Esophagus squamous epithelium (tissue), 4 donors: ENCODE results near the gene MOV10.

Experiments used
- POLR2A ChIP-seq, 4 donors: fragments of 450-650 bp; IDR thresholded peaks; one replicate each; pipeline ENCODE4 v1.6.1; 2017; ENCODE audit warnings: antibody characterized with exemption in 4 of 4, mild to moderate bottlenecking in 4 of 4, moderate library complexity in 3 of 4
- TF ChIP-seq, protein P1 (sequence below), 6 experiments: fragments of 450-650 bp in 4 of 6; fragments of 200-600 bp in 2 of 6; sonication (generic) in 2 of 6; IDR thresholded peaks; one replicate each; pipeline ENCODE4 v1.5.1; 2016 to 2019; ENCODE audit warnings: antibody characterized with exemption in 6 of 6, mild to moderate bottlenecking in 4 of 6, moderate library complexity in 4 of 6

GRCh38 chr1:112714313-112715263, 40.1 kb downstream of the MOV10 start:
- TF ChIP-seq, protein P1, sequence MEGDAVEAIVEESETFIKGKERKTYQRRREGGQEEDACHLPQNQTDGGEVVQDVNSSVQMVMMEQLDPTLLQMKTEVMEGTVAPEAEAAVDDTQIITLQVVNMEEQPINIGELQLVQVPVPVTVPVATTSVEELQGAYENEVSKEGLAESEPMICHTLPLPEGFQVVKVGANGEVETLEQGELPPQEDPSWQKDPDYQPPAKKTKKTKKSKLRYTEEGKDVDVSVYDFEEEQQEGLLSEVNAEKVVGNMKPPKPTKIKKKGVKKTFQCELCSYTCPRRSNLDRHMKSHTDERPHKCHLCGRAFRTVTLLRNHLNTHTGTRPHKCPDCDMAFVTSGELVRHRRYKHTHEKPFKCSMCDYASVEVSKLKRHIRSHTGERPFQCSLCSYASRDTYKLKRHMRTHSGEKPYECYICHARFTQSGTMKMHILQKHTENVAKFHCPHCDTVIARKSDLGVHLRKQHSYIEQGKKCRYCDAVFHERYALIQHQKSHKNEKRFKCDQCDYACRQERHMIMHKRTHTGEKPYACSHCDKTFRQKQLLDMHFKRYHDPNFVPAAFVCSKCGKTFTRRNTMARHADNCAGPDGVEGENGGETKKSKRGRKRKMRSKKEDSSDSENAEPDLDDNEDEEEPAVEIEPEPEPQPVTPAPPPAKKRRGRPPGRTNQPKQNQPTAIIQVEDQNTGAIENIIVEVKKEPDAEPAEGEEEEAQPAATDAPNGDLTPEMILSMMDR (IDR thresholded peaks at IDR 0.05), result no peak
- no peak for TF ChIP-seq POLR2A (IDR thresholded peaks at IDR 0.05)
